GM18505 (cell line): ENCODE results near the gene LSM6.

Experiments
- ATAC-seq: cut with Tn5 transposase; IDR thresholded peaks from one replicate; pipeline ENCODE4 v1.9.1; 2021; ENCODE audit not compliant: unreplicated experiment
- POLR2A ChIP-seq: IDR thresholded peaks from 4 replicates; pipeline ENCODE4 v1.6.1; 2011; ENCODE audit warnings: borderline replicate concordance; ENCODE audit not compliant: insufficient read depth, insufficient read length; ENCODE audit errors: extremely low read depth

The LSM6 gene

GRCh38 chr4:146238107-146238506, 62.6 kb downstream of the LSM6 start:
- no peak for ATAC-seq
- no peak for TF ChIP-seq POLR2A
